K562 (cell line): Measurements from ENCODE around the gene C16orf92. TPM values are rescaled to one million over a fixed set of nuclear protein-coding genes. Genes with fewer than 3 reads are reported as not detected.

Source experiments
- ATAC-seq: fragments of 200-7000 bp; cut with Tn5 transposase; 3 replicates; pipeline ENCODE4 v1.9.1; 2020; ENCODE audit warnings: moderate library complexity
- BruUV-seq: library from RNA; stranded (reverse); fragments of 400-500 nt; replicated peaks from 2 replicates; lab custom pipeline; 2021; lab: Mats Ljungman, UMichigan
- CTCF ChIA-PET: fragments of 300-600 bp; formaldehyde crosslinking; extraction: SDS; loops from one replicate; lab custom pipeline; 2021; ENCODE audit warnings: low intra/inter-chr PET ratio; lab: Yijun Ruan, JAX
- POLR2A ChIA-PET: fragments of 300-600, 350-650 bp; sonication (Branson Sonifier 250); formaldehyde crosslinking; extraction: SDS; loops from one replicate; lab custom pipeline; 2021; ENCODE audit warnings: antibody characterized with exemption, inconsistent platforms; lab: Yijun Ruan, JAX
- DNase-seq, 4 experiments: peaks; one replicate each; pipeline versions ENCODE4 v3.0.0 to v3.0.0-alpha.2; 2011 to 2018; ENCODE audit warnings: low spot score in 3 of 4, mixed read lengths in 3 of 4; ENCODE audit errors: extremely low read depth in 1 of 4
- FAIRE-seq: peaks from 2 replicates; lab custom pipeline; 2011; peaks lifted over from hg19 to GRCh38; lab: Jason Lieb, UNC
- H2AFZ ChIP-seq: 2 replicates; pipeline ENCODE4 v1.6.0; 2011; ENCODE audit warnings: low read depth, low read length, control low read depth, inconsistent platforms
- H3K27ac ChIP-seq: fragments of 200-600 bp; 3 replicates; pipeline ENCODE4 v1.8.0; 2011; ENCODE audit warnings: low read depth, mild to moderate bottlenecking, control low read depth, inconsistent platforms, low read length, moderate library complexity, mixed read lengths; ENCODE audit errors: extremely low read depth
- H3K27me3 ChIP-seq, 2 experiments: fragments of 300-600 bp in 1 of 2; 2 replicates in 1 of 2; 3 replicates in 1 of 2; pipeline versions ENCODE4 v1.6.0 to v1.8.0; 2011; ENCODE audit warnings: inconsistent platforms in 2 of 2, low read length in 2 of 2, mild to moderate bottlenecking in 1 of 2, mixed read lengths in 1 of 2, moderate library complexity in 1 of 2; ENCODE audit not compliant: control insufficient read depth in 2 of 2, insufficient read depth in 2 of 2
- H3K36me3 ChIP-seq: fragments of 300-600 bp; 3 replicates; pipeline ENCODE4 v1.8.0; 2011; ENCODE audit warnings: mild to moderate bottlenecking, low read length, inconsistent platforms; ENCODE audit not compliant: control insufficient read depth, insufficient read depth
- H3K4me1 ChIP-seq, 2 experiments: fragments of 200-600 bp in 1 of 2; replicated peaks in 1 of 2; 2 replicates in 1 of 2; 3 replicates in 1 of 2; pipeline versions ENCODE4 v1.5.1 to v1.8.0; 2011; ENCODE audit warnings: inconsistent platforms in 2 of 2, low read length in 2 of 2, mild to moderate bottlenecking in 1 of 2, mixed read lengths in 1 of 2, moderate library complexity in 1 of 2; ENCODE audit not compliant: control insufficient read depth in 2 of 2, insufficient read depth in 2 of 2
- H3K4me2 ChIP-seq: 2 replicates; pipeline ENCODE4 v1.6.1; 2011; ENCODE audit warnings: low read length, control low read depth, inconsistent platforms, mixed read lengths; ENCODE audit not compliant: insufficient read depth
- H3K4me3 ChIP-seq: fragments of 200-600 bp; sonication (generic), shearing (Covaris generic); 2 replicates; pipeline ENCODE4 v1.5.1; 2016; ENCODE audit warnings: control low read depth, inconsistent platforms
- H3K79me2 ChIP-seq: fragments of 200-600 bp; 3 replicates; pipeline ENCODE4 v1.8.0; 2011; ENCODE audit warnings: low read length, inconsistent platforms; ENCODE audit not compliant: control insufficient read depth, insufficient read depth
- H3K9ac ChIP-seq, 2 experiments: 2 replicates each; pipeline versions ENCODE4 v1.6.0 to v1.6.1; 2011; ENCODE audit warnings: low read depth in 2 of 2, low read length in 2 of 2, control low read depth in 1 of 2, inconsistent platforms in 1 of 2, mild to moderate bottlenecking in 1 of 2, mixed read lengths in 1 of 2; ENCODE audit not compliant: insufficient read depth in 1 of 2
- H3K9me1 ChIP-seq: one replicate; pipeline ENCODE4 v1.6.0; 2011; ENCODE audit warnings: inconsistent platforms, mild to moderate bottlenecking, low read length, moderate library complexity; ENCODE audit not compliant: control insufficient read depth, insufficient read depth
- H3K9me3 ChIP-seq: replicated peaks from 2 replicates; pipeline ENCODE4 v1.5.1; 2011; ENCODE audit warnings: low read depth, low read length, inconsistent platforms; ENCODE audit not compliant: control insufficient read depth, insufficient read depth
- H4K20me1 ChIP-seq: replicated peaks from 2 replicates; pipeline ENCODE4 v1.6.1; 2011; ENCODE audit warnings: low read length, inconsistent platforms, mixed read lengths; ENCODE audit not compliant: control insufficient read depth, insufficient read depth
- ATF4 ChIP-seq: fragments of 450-650 bp; formaldehyde crosslinking; IDR thresholded peaks from 2 replicates; pipeline ENCODE4 v1.4.0; 2022; ENCODE audit warnings: mild to moderate bottlenecking, moderate library complexity
- CHCHD3 ChIP-seq: fragments of 250-450 bp; sonication (Bioruptor Pico); IDR thresholded peaks from 2 replicates; pipeline ENCODE4 v2.1.2; 2022; ENCODE audit warnings: mild to moderate bottlenecking
- E2F5 ChIP-seq: sonication (generic); formaldehyde crosslinking; IDR thresholded peaks from 2 replicates; pipeline ENCODE4 v1.8.0; 2022; ENCODE audit warnings: mild to moderate bottlenecking, missing genetic modification reagents
- EGR1 ChIP-seq: fragments of 450-650 bp; conservative IDR thresholded peaks from 2 replicates; pipeline ENCODE4 v1.6.1; 2017; ENCODE audit warnings: mild to moderate bottlenecking
- EWSR1 ChIP-seq: fragments of 450-650 bp; IDR thresholded peaks from 2 replicates; pipeline ENCODE4 v1.6.1; 2018; ENCODE audit warnings: borderline replicate concordance, mild to moderate bottlenecking, low read depth, moderate library complexity; ENCODE audit not compliant: partially characterized antibody
- GABPA ChIP-seq: fragments of 200-800 bp; sonication (Bioruptor generic); conservative IDR thresholded peaks from 2 replicates; pipeline ENCODE4 v1.6.1; 2016; ENCODE audit warnings: low read depth, missing genetic modification characterization, missing compliant biosample characterization
- JUND ChIP-seq, 2 experiments: IDR thresholded peaks; 2 replicates in 1 of 2; 3 replicates in 1 of 2; pipeline ENCODE4 v1.6.1; 2011; ENCODE audit warnings: borderline replicate concordance in 2 of 2, low read depth in 2 of 2, low read length in 2 of 2, improper control_type of control experiment in 1 of 2, missing biosample characterization in 1 of 2, missing genetic modification characterization in 1 of 2, missing genetic modification reagents in 1 of 2
- KDM5B ChIP-seq: fragments of 200-600 bp; sonication (generic); IDR thresholded peaks from 2 replicates; pipeline ENCODE4 v1.6.1; 2012; ENCODE audit warnings: low read depth, mild to moderate bottlenecking, moderate library complexity, low read length, control low read depth, inconsistent platforms; ENCODE audit not compliant: insufficient replicate concordance
- MAZ ChIP-seq, 2 experiments: fragments of 450-650 bp in 1 of 2; sonication (generic) in 1 of 2; formaldehyde crosslinking; IDR thresholded peaks in 1 of 2; conservative IDR thresholded peaks in 1 of 2; 2 replicates each; pipeline versions ENCODE4 v1.4.0 to v1.5.0; 2020; ENCODE audit warnings: mild to moderate bottlenecking in 1 of 2, missing genetic modification reagents in 1 of 2
- MYNN ChIP-seq, 2 experiments: sonication (generic); formaldehyde crosslinking in 1 of 2; IDR thresholded peaks; 2 replicates each; pipeline versions ENCODE4 v1.5.0 to v1.6.1; 2016 to 2020; ENCODE audit warnings: antibody characterized with exemption in 1 of 2, missing genetic modification reagents in 1 of 2
- SAFB ChIP-seq: fragments of 200-400 bp; formaldehyde crosslinking; IDR thresholded peaks from 2 replicates; pipeline ENCODE4 v1.6.1; 2017; ENCODE audit warnings: low read depth, low read length, borderline replicate concordance
- SFPQ ChIP-seq: fragments of 200-400 bp; formaldehyde crosslinking; IDR thresholded peaks from 2 replicates; pipeline ENCODE4 v1.6.1; 2017; ENCODE audit warnings: mild to moderate bottlenecking, low read depth, low read length, moderate library complexity
- ZNF324 ChIP-seq: fragments of 250-450 bp; sonication (Bioruptor Pico); IDR thresholded peaks from 2 replicates; pipeline ENCODE4 v1.4.0; 2020; ENCODE audit warnings: mild to moderate bottlenecking
- WGBS: fragments of 100-300 bp; shearing (Covaris generic); methylation state at CpG from one replicate; pipeline ENCODE4 v1.1.6; 2016; ENCODE audit warnings: low coverage, mixed read lengths; ENCODE audit not compliant: insufficient coverage; ENCODE audit errors: missing lambda C conversion rate; 5-methylcytosine and 5-hydroxymethylcytosine counted together
- in situ Hi-C: fragments of 300-500 bp; cut with MboI; formaldehyde crosslinking; loops from 4 replicates; pipeline ENCODE4 v1.15.0; 2018; ENCODE audit warnings: inconsistent platforms, mixed read lengths
- intact Hi-C: fragments of 100-400 bp; cut with micrococcal nuclease; formaldehyde crosslinking; loops from 2 replicates; pipeline ENCODE4 v1.14.2; 2022
- polyA plus RNA-seq, 8 experiments: library from polyadenylated mRNA; depleted of rRNA in 4 of 8; stranded (reverse) in 5 of 8; unstranded in 3 of 8; fragments of >200 nt; fragmentation: Nextera tagmentation in 2 of 8; fragmentation: Illumina TruSeq in 1 of 8; extraction: Ambion mirVana in 2 of 8; extraction: Trizol in 1 of 8; gene quantifications; 2 replicates each; pipeline versions ENCODE4 v1.2.1 to v1.2.3, GENCODE V29; 2011 to 2014; ENCODE audit warnings: inconsistent platforms in 1 of 8, missing spikeins in 1 of 8
- total RNA-seq, 7 experiments: library from RNA; depleted of rRNA in 6 of 7; stranded (reverse); fragments of >200 nt in 6 of 7; fragmentation: Illumina TruSeq in 2 of 7; extraction: Trizol in 2 of 7; gene quantifications; 2 replicates each; pipeline versions ENCODE4 v1.2.1 to v1.2.3, GENCODE V29; 2011 to 2021; ENCODE audit warnings: low replicate concordance in 1 of 7

The C16orf92 gene
- total and polyA plus RNA-seq, 9 of the 15 experiments (the other 6 are each of a cell fraction or from before 2014, with no cell fraction given), result not detected

- no peak for TF ChIP-seq EGR1
- TF ChIP-seq SFPQ, result no peak
- TF ChIP-seq ZNF324 (CRISPR knock-in tag), result no peak
- no peak for TF ChIP-seq E2F5
These were observed 40.2 kb upstream of the C16orf92 start (continued) for GRCh38 chr16:29982560-29983419.

GRCh38 chr16:29983420-29984136, 39.4 kb upstream of the C16orf92 start:
- 92% methylated on average over 12 of the region's 12 CpGs for WGBS
- DNase-seq, result no peak
- in situ Hi-C loops (no loop called here), intact Hi-C loops (no loop called here)
- Histone ChIP-seq H3K4me1 (peaks cover 0 to 12% of the 10 kb centered on the region in 2 experiments; a peak in 1 of 5 replicates), H3K79me2 (no peaks in the 10 kb centered on the region), H4K20me1 (0 out of 2 replicates have a peak, but pooled peaks cover 2% of the 10 kb centered on the region), H3K9ac (no peak overlapping the region), H3K36me3 (peaks cover 100% of the 10 kb centered on the region), H3K27me3 (no peaks in the 10 kb centered on the region), H3K4me2 (no peak overlapping the region), H3K27ac (no peak overlapping the region), H3K9me1 (no peaks in the 10 kb centered on the region), H3K4me3 (no peak overlapping the region), H2AFZ (no peak overlapping the region), H3K9me3 (no peaks in the 10 kb centered on the region)
- no peak for ATAC-seq
- ChIA-PET POLR2A (interaction anchor here (0.6 to 2.5 kb wide), 4 partner anchors 10 to 76 kb away, joined by 3 to 6 read pairs (median 3); no protein-coding TSS in a partner anchor), CTCF (no interaction called here)
- no TSS peak for BruUV-seq
- FAIRE-seq, result no peak
- TF ChIP-seq MAZ (CRISPR knock-in tag; conservative IDR thresholded peaks at IDR 0.05 in 1 of 2, IDR thresholded peaks at IDR 0.05 in 1 of 2), result no peak
- TF ChIP-seq CHCHD3 (CRISPR knock-in tag), result no peak
- no peak for TF ChIP-seq SAFB
- no peak for TF ChIP-seq GABPA
- no peak for TF ChIP-seq JUND (IDR thresholded peaks at IDR 0.05; ENCODE audit: borderline replicate concordance, low read depth, low read length)
- TF ChIP-seq JUND (tag; IDR thresholded peaks at IDR 0.05; ENCODE audit: borderline replicate concordance, low read depth, low read length), result no peak
- TF ChIP-seq KDM5B, result no peak
- TF ChIP-seq EWSR1, result no peak
- no peak for TF ChIP-seq ATF4
- no peak for TF ChIP-seq MYNN (IDR thresholded peaks at IDR 0.05)
- no peak for TF ChIP-seq MYNN (CRISPR knock-in tag; IDR thresholded peaks at IDR 0.05)
